HG03196 (cell line): ENCODE results near the gene WDR54.
A peak's percentile ranks its signal among the peaks of the same experiment; 100 is the strongest.
"Not testable (repeated sequence)": the region's sequence is repeated elsewhere in the genome, so short reads cannot be mapped to it uniquely, and the experiment has no call there.

Experiments used
- ATAC-seq: cut with Tn5 transposase; IDR thresholded peaks from one replicate; pipeline ENCODE4 v1.9.1; 2021; ENCODE audit not compliant: unreplicated experiment

WDR54 gene

DNA sequence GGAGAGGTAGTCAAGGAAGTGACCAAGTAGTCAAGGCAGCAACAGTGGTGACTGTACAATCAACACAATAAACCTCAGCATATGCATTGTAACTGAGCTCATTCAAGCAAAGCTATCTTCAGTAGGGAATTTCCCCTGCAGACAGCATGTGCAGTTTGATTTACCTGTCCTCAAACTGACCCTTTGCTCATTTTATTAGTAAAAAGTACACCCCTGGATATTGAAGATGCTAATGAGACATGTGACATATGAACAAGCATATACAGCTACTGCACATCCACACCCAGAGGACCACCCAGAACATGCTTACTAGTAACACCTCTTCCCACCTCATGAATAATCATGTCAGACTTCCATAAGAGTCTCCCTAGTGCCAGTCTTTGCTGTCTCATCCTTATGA is 15.5 kb upstream of the WDR54 start:
- no peak for ATAC-seq

DNA sequence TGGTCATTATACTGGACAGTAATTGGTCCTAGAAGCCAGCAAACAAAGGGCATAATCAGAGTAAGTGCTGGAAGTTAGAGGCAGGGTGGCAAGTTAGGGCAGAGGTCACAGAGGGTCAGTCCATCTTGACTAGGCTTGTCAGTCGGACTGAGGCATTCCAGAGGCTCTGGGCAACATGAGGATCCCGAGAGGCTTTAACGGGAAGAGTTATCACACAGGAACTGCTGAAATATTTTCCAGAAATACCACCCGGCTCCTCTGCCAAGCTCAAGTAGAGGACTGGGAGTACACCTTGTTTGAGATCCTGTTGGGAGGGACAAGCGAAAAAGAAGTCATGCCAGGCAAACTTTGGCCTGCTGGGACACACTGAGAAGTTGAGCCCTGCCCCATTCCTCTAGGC is 13.8 kb upstream of the WDR54 start:
- ATAC-seq: no peak

DNA sequence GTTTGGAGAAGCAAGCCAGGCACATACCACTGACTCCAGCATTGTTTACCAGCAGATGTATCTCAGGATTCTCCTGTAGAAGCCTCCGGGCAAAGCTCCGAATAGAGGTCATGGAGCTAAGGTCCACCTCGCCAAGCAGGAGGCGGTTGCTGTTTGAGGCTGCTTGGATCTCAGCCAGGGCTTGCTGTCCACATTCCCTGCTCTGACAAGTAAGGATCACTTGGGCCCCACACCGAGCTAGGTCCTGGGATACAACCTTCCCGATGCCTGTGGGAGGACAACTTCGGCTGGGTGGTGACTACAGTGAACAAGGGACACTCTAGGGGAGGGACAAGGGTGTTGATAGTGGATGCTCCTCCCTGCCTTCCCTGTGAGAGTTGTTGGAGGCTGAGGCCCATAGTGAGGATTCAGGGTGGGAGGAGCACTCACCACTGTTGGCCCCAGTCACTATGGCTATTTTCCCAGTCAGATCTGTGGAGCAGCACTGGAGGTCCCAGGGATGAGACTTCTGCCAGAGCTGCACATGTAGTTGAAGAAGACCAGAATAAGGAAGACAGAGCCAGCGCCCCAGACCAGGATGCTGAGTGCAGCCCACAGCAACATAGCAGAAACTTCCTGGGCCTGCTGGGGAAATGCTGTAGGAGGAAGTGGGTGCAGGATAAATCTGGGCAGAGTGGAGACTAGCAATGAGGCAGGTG is 8.4 kb upstream of the WDR54 start:
- no peak for ATAC-seq

DNA sequence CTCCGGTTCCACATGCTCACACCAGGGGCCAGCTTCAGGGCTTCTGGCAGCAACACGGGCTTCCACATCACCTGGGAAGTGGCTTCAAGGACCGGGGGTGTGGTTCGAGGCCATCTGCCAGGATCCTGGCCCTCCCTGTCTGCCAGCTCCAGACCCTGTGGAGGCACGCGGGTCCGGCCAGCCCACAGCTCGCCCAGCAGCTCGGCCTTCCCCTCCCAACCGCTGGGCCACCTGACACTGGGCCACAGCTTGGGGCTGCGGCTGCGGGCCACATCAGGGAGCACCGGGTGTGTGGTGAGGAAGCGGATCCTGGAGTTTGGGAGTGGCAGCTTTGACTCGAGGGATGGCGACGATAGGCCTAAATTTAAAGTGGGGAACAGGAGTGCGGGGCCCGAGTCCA is 7.1 kb upstream of the WDR54 start:
- no peak for ATAC-seq

DNA sequence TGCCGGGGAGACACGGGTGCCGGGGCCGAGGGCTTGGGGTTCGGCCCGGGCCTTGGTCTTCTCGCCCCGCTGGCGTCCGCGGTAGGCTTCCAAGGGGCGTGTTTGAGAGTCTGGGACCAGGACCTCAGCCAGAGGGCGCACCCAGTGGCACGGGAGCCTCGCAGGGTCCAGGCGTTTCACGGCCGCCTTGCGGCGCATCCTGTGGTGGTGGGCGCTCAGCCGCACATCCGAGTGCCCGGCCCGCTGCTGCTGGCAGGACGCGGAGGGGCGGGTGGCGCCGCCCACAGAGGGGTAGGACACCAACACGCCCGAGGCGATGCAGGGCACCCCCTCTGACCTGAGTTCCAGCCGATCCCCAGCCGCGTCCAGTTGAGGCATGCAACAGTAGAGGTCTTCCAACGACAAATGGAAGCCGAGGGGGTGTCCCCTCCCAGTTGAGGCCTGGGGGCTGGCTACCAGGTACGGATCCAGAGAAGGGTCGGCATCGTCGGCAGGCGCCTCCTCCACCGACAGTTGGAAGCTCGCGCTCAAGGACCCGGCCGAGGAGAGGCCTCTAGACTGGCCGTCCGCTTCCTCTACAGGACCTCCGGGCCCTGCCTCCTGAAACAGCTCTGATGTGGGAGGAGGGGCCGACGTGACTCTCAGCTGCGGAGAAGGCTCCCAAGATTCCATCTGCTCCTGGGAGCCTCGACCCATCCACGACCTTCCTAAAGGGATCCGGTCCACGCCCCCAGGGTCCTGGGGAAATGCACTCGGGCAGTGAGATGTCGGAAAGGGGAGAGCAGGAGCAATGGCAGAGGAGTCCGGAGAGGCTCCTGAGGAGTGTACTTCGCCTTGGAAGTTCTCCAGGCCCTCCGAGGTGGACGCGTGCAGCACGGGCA is 6.4 kb upstream of the WDR54 start:
- peak; percentile 55 for ATAC-seq

DNA sequence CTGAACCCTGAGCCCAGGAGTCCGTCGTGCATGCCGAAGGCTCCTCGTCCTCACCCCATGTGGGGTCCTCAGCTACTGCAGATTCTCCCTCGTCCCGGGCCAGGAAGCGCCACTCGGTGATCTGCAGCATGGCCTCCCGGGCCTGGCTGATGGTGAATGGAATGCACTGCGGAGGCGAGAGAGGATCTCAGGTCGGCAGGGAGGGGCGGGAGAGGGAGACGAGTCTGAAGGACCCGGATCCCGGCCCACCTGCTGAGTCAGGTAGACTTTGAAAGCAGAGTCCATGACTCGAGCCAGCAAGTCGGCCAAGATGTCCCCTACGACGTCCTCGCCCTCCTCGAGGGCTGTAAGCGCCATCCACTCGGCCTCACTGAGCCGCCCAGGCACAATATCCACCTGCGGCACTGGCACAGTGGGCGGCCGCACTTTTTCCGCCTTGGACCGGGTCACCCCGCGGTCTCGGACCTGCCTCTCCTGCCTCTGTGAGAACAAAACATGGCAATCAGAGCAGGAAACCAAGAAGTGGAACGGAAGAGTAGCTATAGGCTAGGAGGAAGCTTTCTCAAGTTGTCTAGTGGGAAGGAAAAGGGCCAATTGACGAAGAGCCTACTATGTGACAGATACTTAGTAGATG is 5.7 kb upstream of the WDR54 start:
- ATAC-seq: no peak

DNA sequence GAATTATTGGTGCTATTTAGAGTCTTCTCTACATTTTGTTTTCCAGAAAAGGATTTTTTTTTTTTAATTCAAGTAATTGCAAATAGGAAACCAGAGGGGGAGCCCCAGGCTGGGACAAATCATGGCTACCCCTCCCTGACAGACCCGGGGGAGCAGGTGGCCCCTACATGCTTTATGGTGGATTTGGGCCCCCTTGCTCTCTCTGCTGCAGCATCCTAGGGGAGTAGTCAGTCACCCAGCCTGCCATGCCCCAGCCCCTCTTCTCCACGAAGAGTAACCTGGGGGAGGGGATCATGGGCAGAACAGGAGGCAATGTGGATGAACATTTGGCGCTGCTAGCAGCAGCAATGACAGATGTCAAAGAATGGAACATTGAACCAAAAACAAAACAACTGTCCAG is 4.8 kb upstream of the WDR54 start:
- ATAC-seq: no peak

DNA sequence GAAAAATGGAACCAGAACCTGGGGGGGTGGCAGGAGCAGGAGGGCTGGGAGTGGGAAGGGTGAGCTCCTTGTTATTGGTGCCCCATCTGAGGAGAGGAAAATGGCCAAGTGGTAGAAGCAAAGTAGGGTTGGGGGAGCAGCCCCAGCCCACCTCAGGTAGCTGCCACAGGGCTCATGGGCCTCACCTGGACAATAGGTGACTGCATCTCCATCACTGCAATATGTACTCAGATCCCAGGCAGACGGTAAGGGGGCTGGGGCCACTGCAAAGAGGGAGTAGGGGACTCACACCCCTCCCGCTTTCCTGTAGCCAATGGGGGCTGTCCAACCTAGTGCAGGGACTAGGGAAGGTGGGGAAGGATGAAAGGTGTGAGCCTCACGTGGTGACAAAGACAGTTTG is 4.3 kb upstream of the WDR54 start:
- ATAC-seq: no peak

DNA sequence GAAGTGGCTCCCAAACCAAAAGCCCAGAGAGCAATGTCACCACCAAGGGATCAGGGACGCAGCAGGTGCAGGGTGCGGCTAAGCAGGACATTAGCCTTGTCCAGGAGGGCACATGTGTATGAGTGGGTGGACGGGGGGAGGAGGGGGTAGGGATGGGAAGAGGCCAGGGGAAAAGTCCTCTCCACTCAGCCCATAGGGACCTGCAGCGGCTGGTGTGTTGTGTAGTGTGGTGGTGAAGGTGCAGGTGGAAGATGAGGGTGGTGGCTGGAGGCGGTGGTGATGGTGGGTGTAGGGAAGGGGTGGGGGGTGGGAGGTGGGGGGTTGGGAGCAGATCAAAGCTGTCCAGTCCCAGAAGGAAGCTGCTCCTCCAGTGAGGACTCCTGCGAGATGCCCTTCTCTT is 3.8 kb upstream of the WDR54 start:
- ATAC-seq: no peak

DNA sequence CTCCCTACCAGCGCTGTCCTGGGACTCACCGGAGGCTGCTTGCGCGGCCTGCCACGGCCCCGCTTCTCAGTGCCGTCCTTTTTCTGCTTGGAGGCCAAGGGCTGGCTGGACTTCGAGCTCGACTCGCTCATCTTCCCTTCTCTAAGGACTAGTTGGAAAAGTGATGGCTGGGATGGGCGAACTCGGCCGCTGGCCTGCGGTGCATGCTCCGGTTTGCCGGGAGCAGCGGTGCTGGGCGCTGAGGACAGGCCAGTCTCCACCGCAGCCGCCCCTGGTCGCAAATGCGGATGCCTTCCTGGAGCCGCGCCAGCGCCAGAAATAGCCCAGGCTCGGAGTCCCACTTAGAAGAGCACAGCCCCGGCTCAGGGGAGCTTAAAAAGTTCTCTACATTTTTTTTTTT is 3.2 kb upstream of the WDR54 start:
- ATAC-seq: no peak

DNA sequence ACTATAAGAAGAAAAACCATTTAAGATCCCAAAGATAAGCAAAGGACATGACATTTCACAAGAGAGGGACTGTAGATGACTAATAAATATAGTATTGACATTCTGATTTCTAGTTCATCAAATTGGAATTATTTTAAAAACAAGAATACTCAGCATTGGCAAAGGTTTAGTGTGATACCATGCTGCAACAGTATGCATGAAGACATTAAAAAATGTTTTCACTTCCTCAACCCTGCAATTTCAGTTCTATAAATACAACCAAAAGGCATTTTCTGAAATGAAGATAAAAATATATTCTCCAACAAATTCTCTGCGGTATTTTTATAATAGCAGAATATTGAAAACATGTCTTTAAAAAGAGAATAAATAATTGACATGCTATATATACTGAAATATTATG is 2.2 kb upstream of the WDR54 start:
- ATAC-seq: no peak

DNA sequence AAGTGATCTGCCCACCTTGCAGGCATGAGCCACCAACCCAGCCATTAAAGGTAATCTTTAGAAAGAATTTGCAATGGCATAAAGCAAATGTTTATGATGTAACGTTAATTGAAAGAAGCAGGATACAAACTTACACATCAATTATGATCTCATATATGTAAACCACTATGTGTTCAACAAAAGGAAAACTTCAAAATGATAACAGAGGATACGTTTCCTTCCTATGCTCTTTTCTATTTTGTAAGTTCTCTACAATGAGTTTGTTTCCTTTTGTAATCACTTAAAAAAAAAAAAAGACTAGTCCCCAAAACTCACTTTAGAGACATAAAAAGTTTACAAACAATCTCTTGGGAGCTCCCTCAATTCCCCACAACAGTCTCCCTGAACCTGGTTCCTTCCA is 1.5 kb upstream of the WDR54 start:
- ATAC-seq: no peak

DNA sequence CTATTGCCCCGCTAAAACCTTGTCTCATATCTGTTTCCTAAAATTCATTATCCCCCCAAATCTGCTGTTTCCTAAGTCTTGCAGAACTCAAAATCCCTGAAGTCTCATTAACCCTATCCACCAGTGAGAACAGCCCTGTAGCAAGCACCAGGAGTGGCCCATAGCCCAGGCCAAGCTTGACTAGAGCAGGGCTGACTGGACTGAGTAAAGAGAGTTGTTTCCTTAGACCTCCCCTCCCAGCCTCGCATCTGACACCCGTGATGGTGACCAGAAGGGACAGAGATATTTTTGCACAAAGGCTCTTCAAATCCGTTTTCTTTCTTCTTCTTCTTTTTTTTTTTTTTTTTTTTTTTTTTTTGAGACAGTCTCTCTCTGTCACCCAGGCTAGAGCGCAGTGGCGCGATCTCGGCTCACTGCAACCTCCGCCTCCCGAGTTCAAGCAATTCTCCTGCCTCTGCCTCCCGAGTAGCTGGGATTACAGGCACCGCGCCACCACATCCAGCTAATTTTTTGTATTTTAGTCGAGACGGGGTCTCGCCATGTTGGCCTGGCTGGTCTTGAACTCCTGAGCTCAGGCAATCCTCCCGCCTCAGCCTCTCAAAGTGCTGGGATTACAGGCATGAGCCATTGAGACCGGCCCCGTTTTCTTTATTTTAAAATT is 957 bp upstream of the WDR54 start:
- not testable (repeated sequence) for ATAC-seq

DNA sequence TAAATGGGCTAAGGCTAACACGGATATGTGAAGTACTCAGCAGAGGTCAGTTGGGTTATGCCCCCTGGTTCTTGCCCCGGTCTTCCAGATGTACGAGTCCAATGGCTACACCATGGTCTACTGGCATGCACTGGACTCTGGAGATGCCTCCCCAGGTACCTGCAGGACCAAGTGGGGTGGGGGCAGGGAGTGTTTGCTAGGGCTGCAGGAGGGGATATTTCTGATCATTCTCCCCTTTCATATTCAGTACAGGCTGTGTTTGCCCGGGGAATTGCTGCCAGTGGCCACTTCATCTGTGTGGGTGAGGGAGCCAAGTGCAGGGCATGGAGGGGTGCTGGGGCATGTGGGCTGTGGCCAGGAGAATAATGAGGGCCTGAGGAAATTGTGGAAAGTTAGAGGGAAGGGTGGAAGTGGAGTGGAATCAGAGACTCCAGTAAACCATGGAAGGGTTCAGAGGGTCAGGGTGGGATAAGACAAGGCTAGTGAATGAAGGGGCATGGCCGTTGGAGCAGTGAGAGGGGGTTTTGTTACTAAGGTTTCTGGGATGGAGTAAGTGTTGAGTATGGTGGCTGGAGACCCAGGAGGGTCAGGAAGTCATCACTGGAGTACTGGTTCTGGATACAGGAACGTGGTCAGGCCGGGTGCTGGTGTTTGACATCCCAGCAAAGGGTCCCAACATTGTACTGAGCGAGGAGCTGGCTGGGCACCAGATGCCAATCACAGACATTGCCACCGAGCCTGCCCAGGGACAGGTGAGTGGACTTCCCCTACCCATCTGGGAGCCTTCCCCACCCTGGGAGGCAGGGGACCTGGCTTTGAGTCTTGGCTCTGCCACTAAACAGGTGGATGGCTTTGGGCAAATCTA is 1.9 kb downstream of the WDR54 start:
- no peak for ATAC-seq

DNA sequence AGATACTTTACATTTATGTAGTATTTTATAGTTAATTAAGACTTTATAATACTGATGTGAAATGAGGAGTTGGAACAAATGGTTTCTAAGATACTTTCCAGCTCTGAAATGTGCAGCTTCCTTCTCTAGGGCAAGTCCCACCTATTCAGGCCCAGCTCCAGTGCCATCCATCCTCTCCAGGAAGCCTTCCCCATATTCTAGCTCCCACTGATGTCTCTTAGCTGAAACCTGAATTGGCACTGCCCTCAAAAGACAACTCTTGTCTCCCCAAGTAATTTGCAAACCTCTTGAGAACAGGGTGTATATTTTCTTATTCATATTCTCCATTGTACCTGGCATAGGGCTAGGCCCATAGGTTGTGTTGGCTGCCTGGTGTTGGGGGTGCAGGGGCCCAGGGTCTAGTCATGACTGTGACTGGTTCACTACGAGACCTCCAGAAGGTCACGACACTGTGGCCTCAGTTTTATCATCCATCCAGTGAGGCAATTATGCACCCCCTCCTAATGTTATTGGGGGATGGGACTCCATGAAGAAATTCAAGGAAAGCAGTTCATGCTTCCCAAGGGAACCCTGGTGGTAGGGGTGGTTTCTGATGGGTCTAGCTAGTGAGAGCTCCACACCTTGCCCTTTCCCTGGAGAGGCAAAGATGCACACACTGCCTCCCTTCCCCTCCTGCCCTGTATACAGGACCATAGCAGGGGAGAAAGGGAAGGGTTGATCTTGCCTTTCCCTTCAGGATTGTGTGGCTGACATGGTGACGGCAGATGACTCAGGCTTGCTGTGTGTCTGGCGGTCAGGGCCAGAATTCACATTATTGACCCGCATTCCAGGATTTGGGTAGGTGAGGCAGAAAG is 2.8 kb downstream of the WDR54 start:
- no peak for ATAC-seq

DNA sequence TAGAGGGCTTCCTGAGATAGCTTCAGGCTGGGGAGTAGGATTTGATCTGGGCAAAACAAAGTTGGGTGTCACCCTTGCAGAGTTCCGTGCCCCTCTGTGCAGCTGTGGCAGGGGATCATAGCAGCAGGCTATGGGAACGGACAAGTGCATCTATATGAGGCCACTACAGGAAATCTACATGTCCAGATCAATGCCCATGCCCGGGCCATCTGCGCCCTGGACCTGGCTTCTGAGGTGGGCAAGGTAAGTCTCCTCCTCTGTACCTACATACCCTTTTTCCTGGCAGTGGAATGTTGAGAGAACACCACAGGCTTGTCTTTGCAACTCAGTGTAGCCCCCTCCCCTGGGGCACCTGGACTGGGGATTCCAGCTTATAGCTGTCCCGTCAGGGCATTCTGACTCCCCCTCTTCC is 3.5 kb downstream of the WDR54 start:
- ATAC-seq: no peak

DNA sequence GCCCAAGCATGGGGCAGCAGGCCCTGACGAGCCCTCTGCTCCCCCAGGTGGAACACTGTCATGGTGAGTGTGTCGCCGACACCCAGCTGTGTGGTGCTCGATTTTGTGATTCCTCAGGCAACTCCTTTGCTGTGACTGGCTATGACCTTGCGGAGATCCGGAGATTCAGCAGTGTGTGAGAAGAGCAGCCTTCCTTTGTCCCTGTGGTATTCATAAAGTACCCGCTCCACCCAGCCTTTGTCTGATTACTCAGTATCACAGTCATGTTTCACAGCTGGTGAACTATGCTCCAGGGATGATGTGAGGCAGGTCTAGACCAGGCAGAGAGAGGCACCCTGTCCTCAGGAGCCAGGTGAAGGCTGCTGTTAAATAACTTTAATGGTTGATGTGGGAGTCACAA is 4.0 kb downstream of the WDR54 start:
- ATAC-seq: no peak

DNA sequence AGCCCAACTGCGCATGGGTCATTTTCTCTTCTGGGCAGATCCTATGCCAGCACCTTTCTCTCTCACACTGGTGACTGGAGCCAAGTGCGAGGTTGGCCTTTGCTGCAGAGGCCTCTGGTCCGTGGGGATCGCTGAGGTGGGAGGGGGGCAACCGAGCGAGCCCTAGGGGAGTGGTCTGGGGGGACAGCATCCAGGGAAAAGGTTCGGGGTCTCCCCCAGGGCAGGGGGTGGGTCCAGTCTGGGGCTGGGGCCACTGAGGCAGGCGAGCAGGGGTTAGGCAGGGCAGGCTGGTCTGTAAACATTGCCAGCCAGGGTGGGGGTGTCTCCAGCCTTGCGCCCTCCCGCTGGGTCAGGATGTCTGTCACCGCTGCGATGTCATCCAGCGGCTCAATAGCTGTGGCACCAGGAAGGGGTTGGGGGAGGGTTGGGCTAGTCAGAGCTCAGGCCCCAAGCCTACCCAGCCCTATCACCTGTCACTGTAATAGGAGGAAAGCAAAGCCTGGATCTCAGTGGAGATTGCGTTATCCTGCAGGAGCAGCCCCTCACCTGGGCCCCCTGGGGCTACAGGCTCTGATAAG is 4.7 kb downstream of the WDR54 start:
- ATAC-seq: no peak

DNA sequence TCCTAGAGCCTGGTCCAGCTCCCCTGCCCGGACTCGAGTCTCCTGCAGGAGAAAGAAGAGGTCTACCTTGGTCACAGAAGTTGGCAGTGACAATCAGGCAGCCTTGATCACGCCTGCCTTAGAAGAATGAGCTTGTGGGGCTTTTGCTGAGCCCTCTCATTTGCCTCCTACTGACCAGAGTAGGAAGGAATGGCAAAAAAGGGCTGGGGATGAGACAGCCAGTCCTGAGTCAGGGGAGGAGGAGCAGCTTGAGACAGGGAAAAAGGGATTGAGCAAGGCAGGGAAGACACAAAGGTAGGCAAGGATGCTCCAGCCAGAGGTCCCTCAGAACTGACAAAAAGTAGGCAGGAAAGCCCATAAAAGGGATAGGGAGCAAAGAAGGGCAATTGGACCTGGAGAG is 6.0 kb downstream of the WDR54 start:
- no peak for ATAC-seq
